Lung microvascular endothelial cell (primary cell): ENCODE measurements around the gene TTC39A. TPM values are rescaled to one million over a fixed set of nuclear protein-coding genes. Genes with fewer than 3 reads are reported as not detected.
"Not testable (repeated sequence)": the region's sequence is repeated elsewhere in the genome, so short reads cannot be mapped to it uniquely, and the experiment has no call there.

Experiments
- DNase-seq, 2 donors: peaks; one replicate each; pipeline versions ENCODE4 v3.0.0 to v3.0.0-alpha.2; 2010; ENCODE audit warnings: low read depth in 2 of 2
- total RNA-seq: library from RNA; depleted of rRNA; stranded (reverse); fragments of >200 nt; gene quantifications from 2 replicates; pipeline ENCODE4 v1.2.1, GENCODE V29; 2014

The TTC39A gene
- total RNA-seq, 1 donor from 2014 or later = 1.6 TPM

- no peak for DNase-seq
Measured at GRCh38 chr1:51340380-51340779, 10.0 kb upstream of the TTC39A start.

DNA sequence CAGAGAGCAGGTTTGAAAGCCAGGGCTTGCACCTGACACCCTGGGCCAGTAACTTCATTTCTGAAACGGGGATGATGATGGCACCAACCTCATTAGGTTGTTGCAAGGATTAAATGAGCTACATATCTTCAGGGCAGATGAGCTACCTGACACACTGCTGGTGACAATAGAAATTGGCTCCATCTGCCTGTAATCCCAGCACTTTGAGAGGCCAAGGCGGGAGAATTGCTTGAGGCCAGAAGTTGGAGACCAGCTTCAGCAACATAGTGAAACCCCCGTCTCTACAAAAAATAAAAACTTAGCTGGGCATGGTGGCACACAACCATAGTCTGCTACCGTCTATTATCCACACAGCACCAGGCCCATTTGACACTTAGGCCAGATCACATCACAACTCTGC lies 6.3 kb upstream of the TTC39A start:
- DNase-seq = no peak

DNA sequence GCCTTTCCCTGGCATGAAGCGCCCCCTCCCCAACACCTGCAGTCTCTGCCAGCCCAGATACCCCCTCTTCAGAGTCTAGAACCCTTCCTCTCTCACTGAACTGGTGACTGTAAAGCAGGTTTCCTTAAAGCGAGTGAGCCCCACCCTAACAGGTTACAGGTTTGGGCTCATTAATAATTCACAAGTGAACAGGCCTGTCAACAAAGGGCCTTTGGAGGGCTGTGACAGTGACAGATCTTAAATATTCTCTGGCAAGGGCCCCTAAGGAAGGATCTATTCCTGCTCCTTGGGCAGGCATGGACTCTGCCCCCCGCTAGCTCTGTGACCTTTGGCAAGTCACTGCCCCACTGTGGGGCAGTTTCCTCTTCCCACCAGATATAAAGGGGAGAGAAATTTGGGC lies 5.6 kb upstream of the TTC39A start:
- DNase-seq = no peak

DNA sequence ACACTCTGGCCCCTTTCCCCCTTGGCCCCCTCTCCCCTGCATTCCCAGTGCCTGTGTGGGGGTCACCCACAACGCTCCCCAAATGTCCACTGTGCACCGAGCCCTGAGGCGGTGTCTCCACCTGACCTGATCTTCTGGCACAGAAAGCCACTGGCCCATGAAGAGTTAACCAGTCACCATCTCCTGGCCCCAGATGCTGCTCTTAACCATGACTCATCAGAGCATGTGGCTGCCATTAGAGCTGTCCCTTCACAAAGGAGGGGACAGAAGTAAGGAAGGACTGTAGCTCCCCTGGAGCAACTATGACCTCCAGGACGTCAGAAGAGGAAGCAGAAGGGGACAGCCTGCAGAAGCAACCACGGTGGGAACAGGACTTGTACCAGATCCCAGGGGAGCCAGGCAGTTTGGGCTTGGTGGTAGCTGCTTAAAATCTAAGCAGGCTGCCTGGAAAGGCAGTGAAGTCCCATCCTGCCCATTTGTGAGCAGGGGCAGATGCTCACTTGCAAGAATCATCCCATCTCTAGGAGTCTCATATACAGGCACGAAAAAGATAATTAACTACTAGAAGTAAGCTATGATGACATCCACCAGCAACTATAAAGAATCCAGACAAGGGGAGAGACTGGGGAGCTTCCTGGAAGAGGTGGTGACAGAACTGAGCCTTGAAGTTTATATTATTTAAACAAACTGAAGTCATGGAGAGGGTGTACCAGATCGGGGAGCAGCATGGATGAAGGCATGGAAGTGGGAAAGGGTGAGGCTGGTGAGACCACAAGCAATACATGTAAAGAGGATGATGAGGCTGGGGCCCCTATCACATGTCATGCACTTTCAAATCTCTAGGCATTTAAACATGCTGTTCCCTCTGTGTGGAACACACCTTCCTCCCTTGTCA lies 1.1 kb upstream of the TTC39A start:
- peak; percentile 50 to 51 for DNase-seq

DNA sequence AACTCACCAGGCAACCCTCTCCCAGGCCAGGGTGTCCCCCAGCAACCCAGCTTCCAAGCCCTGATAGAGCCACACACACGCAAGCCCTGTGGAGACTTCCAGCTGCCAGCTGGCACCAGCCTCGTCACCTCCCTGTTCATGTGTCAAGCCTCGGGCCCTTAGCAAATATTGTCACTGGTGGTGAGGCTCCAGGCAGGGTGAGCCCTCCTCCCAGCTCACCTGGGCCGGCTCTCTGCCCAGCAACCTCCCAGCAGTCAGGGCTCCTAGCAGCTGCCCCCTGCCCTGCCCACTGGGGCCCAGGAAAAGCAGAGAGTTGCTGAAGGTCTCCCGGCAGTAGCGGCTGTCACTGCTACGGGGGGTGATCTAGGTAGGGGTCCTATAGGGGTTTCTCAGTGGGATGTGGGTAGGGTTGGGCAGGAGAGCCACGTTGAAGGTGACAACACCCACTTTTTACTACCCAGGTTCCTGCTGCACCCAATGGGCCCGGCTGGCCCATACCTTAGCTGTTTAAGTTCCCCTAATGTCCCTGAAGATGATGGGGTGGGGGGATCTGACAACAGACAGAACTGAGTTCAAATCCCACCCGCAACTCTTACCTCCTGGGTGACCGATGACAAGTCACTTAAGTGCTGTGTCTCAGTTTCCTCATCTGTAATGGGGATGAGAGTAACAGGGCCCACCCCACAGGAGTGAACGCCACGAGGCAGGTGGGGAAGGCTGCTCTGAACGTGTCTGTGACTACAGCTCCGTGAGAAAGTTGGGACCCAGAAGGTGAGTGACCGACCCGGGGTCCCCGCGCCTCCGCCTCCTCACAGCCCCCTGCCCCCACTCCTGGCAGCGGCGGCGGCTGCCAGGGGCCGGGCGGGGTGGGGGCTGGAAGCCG lies 678 bp downstream of the TTC39A start:
- no peak for DNase-seq

- DNase-seq = no peak
Measured at GRCh38 chr1:51328926-51329325, 1.4 kb downstream of the TTC39A start.

DNA sequence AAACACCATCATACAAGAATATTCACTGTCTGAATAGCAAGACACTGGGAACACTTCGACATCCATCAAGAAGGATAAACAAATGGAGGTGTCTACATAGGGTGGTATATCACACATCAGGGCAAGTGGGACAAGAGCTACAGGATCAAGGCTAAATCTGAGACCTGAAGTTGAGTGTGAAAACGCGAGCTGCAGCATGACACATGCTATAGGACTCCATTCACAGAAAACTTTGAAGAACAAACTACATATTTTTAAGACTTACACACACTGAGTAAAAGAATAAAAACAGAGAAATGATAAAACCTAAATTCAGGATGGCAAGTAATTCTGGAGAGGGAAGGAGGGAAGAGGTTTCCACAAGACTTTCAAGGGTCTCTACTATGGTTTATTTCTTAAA lies 2.1 kb downstream of the TTC39A start:
- DNase-seq = no peak

DNA sequence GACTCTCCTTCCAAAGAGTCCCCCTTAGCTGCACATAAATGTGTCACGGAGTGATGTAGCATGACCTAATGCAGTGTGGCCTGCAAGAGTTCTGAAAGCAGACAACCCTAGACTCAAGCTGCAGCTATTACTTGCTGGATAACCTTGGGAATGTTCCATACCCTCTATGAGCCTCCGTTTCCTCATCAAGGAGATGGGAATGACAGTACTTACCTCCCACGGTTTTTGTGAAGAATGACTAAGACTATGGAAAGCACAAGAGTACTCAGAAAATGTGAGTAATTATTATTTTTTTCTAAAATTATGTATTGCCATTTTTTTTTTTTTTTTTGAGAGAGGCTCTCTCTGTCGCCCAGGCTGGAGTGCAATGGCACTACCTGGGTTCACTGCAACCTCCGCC lies 3.0 kb downstream of the TTC39A start:
- DNase-seq = no peak

GRCh38 chr1:51326839-51327238 lies 3.5 kb downstream of the TTC39A start:
- DNase-seq = no peak

- DNase-seq = no peak
Measured at GRCh38 chr1:51325878-51326755, 4.2 kb downstream of the TTC39A start.

DNA sequence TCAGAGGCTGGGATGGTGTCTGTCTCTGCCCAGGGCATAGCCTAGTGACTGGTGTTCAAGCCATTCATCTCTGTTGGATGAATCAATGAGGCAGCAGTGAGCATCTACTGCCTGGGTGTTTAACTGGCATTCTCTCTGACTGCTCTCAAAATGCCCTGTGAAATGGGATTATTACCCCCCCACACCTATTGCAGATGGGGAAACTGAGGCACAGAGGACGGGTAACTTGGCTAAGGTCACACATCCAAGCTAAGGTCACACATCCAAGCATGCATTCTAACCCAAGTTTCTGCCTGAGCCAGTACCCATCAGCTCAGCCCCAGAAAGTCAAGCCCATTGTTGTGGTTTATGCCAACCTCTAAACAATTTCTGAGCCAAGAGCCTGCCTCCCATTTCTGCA lies 5.0 kb downstream of the TTC39A start:
- DNase-seq = no peak

- DNase-seq = not testable (repeated sequence)
Measured at GRCh38 chr1:51325011-51325385, 5.4 kb downstream of the TTC39A start.

DNA sequence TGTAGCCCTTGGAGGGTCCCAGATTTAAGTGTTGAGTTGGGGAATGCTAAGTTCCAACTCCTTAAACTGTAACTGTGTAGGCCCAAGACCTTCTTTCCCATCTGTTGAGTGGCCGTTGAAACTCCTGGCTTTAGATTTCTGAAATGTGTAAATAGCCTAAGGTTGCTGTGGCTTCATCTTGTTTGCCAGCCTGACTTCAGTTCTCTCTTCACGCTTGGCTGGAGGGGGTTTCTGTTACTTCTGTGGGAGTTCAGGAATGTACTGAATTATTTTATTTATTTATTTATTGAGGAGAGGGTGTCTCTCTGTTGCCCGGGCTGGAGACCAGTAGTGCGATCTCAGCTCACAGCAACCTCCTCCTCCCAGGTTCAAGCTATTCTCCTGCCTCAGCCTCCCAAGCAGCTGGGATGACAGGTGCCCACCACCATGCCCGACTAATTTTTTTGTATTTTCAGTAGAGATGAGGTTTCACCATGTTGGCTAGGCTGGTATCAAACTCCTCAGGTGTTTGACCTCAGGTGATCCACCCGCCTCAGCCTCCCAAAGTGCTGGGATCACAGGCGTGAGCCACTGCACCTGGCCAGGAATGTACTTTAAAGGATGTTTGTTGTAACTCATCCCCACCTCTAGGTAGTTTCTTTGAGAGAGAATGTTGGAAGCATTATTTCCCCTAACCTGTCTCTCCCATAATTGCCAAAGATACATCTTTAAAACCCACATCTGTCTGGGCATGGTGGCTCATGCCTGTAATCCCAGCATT lies 5.9 kb downstream of the TTC39A start:
- DNase-seq = no peak

DNA sequence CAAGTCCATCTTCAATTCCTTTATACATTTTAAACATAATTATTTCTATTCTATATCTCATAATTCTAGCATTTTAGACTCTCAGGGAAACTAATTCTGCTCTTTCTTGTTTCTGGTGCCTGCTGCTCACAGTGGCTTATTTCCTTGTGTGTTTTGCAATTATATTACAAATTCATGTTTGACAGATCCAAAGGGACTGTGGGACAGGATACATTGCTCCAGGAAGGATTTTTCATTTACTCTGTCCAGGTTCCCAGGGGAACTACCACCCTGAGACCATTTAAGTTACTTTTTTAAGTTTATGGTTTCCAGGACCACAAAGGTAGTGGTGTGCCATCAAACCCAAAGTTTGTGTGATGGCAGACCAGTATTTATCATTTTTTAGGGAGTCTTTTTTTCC lies 6.6 kb downstream of the TTC39A start:
- no peak for DNase-seq

- no peak for DNase-seq
Measured at GRCh38 chr1:51322417-51323101, 7.8 kb downstream of the TTC39A start.

DNA sequence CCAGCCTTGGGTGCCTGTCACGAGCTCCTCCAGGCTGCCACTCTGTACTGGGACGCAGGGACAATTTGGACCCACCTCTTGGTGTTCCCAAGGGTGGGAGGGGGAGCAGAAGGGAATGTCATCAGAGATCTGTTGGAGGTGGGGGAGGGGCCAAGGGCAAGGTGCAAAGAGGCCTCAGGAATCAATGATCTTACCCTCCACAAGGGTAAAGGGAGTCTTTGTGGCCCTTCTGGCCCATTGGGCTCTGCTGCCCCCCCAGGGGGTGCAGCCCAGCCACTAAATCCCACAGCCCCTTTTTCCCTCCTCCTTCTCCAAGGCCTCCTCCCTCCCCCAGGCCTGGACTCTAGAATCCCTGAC lies 8.5 kb downstream of the TTC39A start:
- no peak for DNase-seq

- no peak for DNase-seq
Measured at GRCh38 chr1:51320967-51321923, 9.1 kb downstream of the TTC39A start.

- DNase-seq = no peak
Measured at GRCh38 chr1:51317798-51318197, 12.6 kb downstream of the TTC39A start.

- no peak for DNase-seq
Measured at GRCh38 chr1:51316846-51317120, 13.6 kb downstream of the TTC39A start.
